Skeletal muscle cell (primary cell): Measurements from ENCODE around the gene FLT3.

Experiments used
- DNase-seq: peaks from one replicate; pipeline ENCODE4 v3.0.0-alpha.2; 2010; ENCODE audit warnings: low read depth
- H3K4me3 ChIP-seq: 2 replicates; pipeline ENCODE4 v1.5.1; 2011; ENCODE audit warnings: low read depth, mild to moderate bottlenecking, control low read depth, low read length, moderate library complexity

Gene FLT3

DNA sequence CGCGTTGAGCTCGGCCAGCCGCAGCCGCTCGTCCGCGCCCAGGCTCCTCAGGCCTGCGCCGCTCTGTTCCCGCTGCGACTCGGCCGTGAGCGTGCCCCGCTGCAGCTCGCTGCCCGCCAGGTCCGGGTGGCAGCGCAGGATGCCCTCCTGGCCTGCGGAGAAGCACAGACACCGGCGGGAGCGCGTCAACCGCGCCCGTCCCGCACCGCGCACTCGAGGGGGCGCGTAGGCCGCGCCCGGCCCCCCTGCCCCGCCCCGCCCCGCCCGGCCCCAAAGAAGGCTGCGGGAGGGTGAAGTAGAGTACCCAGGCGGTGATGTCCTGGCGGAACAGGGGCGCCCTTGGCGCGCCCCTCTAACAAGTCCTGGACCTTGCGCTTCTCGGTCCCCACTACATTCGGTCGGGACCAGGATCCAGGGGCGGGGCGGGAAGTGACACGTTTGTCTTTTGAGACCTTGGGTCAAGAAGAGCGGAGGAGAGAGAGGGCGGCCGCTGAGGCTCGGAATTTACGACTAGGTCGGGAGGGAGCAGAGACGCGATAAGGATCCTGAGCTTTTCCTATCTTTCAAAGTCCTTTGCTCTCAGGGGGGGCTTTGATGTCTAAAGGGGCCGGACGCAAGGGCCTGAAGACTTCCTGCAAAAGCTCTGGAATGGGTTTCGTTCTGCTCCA lies 121.9 kb downstream of the FLT3 start:
- DNase-seq, result no peak
- no peak overlapping the region for H3K4me3 ChIP-seq

GRCh38 chr13:27977476-27978300 lies 122.7 kb downstream of the FLT3 start:
- DNase-seq, result no peak
- H3K4me3 ChIP-seq, result no peak overlapping the region

GRCh38 chr13:27976362-27977091 lies 123.8 kb downstream of the FLT3 start:
- H3K4me3 ChIP-seq, result no peak overlapping the region
- DNase-seq, result no peak

- no peak for DNase-seq
- no peak overlapping the region for H3K4me3 ChIP-seq
Measured at GRCh38 chr13:27975564-27976361, 124.6 kb downstream of the FLT3 start.

DNA sequence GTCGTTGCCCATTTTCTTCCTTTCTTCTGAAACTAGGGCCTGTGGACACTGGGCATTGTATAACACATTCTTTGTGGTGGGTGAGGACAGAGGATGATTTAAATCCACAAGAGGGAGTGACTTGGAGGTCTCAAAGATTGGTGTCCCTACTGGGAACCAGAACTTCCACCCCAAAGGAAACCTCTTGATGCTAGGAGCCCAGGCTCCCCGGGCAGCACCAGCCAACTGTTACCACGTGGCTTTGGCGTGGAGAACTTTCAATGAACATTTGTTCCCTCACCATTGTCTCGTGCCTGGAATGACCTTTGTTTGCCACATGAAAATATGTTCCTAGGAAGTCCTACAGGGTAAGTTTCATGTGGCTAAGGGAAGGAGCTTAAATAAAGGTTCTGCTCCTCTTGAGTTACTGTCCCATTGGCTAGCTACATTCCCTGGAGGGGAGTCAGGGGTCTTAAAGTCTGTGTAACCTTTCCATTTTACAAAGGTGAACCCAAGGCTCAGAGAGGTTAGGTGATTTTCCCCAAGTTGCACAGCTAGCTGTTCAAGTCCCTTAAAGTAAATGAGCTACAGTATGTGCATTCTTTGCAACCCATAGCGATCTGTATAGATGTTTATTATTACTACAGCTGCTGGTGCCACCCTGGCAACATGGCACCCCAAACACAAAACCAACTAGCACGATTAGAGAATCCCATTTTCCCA lies 126.3 kb downstream of the FLT3 start:
- DNase-seq, result no peak
- H3K4me3 ChIP-seq, result no peak overlapping the region

DNA sequence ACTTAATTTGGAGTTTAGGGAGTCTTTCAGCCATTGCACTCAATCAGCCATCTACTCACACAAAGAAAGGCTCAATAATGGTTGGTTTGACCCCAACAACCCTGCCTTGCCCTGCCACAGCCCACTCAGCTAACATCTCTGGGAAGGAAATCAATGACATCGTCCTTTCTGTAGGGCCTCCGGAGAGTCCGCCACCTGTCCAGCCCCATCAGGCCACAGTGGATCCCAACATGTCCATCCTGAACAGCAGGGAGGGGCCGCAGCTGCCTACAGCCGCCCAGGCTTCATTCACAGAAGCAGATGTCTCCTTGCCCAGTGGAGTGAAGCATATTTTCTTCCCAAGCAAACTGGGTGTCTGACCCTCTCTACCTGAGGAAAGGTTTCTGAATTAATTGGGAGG lies 127.1 kb downstream of the FLT3 start:
- H3K4me3 ChIP-seq, result no peak overlapping the region
- no peak for DNase-seq

DNA sequence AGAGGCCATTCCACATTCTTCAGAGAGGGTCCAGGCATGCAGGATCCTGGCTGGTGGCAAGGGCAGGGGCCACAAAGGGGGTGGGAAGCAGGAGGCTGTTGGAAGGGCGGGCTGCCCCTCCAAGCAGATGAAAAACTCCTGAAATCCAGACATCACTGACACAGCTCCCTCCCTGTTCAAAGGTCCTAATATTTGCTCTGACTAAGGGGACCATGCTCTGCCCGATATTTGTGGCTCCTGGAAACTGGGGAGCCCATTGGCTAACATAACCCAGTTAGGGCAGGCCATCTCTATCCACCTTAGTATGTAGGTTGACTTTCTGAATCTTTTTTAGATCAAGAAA lies 127.9 kb downstream of the FLT3 start:
- H3K4me3 ChIP-seq, result no peak overlapping the region
- no peak for DNase-seq

- DNase-seq, result no peak
- no peak overlapping the region for H3K4me3 ChIP-seq
Measured at GRCh38 chr13:27971776-27972477, 128.4 kb downstream of the FLT3 start.

DNA sequence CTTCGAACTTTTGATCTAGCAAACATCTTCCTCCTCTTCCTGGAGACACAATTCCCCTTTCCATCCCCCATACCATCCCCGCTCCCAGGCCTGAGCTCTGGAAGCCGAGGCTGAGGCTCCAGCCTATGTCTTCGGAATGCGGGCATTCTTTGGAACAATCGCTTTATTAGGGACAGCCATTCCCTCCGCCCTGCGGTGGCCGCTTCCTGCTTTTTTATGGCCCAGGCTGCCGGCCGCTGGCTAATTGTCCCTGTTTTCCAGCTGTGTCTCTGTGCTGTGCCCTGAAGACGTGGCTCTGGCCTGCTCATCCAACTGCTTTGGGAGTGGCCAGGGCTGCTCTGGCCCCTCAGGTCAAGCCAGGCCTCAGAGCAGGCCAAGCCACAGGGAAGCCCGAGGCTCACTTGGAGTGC lies 129.1 kb downstream of the FLT3 start:
- no peak overlapping the region for H3K4me3 ChIP-seq
- no peak for DNase-seq

GRCh38 chr13:27970382-27971235 lies 129.8 kb downstream of the FLT3 start:
- no peak for DNase-seq
- H3K4me3 ChIP-seq, result no peak overlapping the region

DNA sequence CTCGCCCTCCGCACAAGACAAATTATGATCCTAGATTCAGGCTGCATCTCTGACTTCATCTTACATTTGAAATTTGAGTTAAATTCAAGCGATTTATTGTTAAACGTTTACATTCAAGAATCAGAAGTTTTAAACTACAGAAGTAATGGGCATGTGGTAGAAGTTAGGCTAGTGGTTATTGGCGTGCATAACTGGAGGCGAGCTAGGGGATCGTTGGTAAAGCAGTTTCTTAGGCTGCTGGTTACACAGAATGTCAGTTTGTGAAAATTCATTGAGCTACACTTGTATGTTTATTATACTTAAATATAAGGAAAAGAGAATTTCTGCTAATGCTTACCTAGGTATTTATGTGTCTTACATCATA lies 130.5 kb downstream of the FLT3 start:
- DNase-seq, result no peak
- H3K4me3 ChIP-seq, result no peak overlapping the region

DNA sequence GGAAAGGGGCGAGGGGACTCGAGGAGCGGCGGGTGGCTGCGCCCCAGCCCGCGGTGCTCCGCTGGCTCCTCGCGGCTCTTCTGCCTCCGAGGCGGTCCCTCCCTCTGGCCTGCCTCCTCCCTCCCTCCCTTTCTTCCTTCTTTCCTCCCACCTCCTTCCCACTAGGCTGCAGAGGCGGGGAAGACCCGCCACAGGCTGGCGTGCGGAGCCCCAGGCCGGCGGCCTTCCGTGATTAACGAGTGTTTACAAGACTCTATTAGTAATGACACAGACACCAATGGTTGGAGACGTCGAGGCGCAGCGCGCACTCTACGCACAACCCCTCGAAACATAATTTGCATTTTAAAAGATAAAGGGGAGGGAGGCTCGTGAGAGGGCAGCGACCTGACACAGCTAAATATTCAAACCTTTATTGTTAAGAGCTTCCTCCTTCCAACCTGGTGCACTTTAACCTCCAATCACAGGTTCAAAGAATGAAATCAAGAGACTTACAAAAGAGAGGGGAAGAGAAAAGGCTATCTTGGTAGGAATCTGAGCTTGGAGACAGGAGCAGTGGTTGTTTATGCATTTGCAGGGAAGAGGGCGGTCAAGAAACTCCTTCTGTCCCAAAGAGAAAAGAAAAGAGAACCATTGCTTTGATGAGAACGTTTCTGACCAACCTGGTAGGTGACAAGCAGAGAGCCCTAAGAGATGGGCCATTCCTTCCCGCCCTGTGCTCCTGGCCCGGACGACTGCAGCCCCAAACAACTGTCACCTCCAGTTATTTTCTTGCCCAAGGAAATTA lies 131.1 kb downstream of the FLT3 start, which contains the start of gene CDX2:
CDX2 (minus strand) TSS at position 234 of the 784 bp plus-strand sequence. CDS start 309 bp downstream, outside the sequence.
- no peak within 1 kb of the TSS for H3K4me3 ChIP-seq
- DNase-seq, result no peak

DNA sequence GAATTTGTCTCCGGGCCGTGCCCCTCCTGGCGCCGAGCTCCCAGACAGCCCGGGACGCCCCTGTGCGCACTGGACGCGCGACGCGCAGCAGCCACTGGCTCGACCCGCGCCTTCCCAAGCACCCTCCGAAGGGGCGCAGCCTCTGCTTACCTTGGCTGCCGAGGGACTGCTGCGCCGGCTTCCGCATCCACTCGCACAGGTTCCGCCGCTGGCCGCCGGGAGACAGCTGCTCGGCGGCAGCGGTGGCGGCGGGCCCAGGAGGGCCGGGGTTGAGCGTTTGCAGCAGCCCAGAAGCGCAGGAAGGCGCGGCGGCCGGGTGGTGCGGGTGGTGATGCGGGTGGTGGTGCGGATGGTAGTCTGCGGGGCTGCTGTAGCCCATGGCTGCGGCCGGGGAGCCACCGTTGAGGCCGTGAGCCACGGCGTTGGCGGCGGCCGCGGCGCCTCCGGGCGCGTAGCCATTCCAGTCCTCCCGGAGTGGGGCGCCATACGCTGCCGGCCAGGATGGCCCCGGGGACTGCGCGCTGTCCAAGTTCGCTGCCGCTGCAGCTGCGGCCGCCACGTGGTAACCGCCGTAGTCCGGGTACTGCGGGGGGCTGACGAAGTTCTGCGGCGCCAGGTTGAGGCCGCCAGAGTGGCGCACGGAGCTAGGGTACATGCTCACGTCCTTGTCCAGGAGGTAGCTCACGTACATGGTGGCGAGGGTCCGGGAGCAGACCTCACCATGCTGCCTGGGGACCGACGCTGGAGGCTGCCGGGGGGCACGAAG lies 131.9 kb downstream of the FLT3 start:
- no peak overlapping the region for H3K4me3 ChIP-seq
- DNase-seq, result no peak

GRCh38 chr13:27967736-27968315 lies 132.6 kb downstream of the FLT3 start:
- H3K4me3 ChIP-seq, result no peak overlapping the region
- no peak for DNase-seq

- no peak for DNase-seq
- no peak overlapping the region for H3K4me3 ChIP-seq
Measured at GRCh38 chr13:27967203-27967735, 133.1 kb downstream of the FLT3 start.
